Neuronal stem cell (in vitro differentiated cells): ENCODE results near the gene RABGEF1.
"Not testable (repeated sequence)": the region's sequence is repeated elsewhere in the genome, so short reads cannot be mapped to it uniquely, and the experiment has no call there.

ENCODE experiments used
- DNase-seq: peaks from one replicate; pipeline ENCODE4 v3.0.0-alpha.2; 2013; ENCODE audit warnings: low spot score
- H2AFZ ChIP-seq: one replicate; pipeline ENCODE4 v1.6.1; 2013; ENCODE audit warnings: mild to moderate bottlenecking, low read length, inconsistent platforms
- H2AK5ac ChIP-seq: 2 replicates; pipeline ENCODE4 v1.6.1; 2013; ENCODE audit warnings: low read depth, mild to moderate bottlenecking, inconsistent platforms, low read length, moderate library complexity, mixed read lengths
- H2BK120ac ChIP-seq: 2 replicates; pipeline ENCODE4 v1.6.1; 2013; ENCODE audit warnings: low read depth, mild to moderate bottlenecking, inconsistent platforms, low read length, moderate library complexity, mixed read lengths
- H2BK12ac ChIP-seq: one replicate; pipeline ENCODE4 v1.6.1; 2013; ENCODE audit warnings: low read length, inconsistent platforms
- H2BK15ac ChIP-seq: 2 replicates; pipeline ENCODE4 v1.6.1; 2013; ENCODE audit warnings: mild to moderate bottlenecking, low read length, inconsistent platforms, mixed read lengths
- H2BK5ac ChIP-seq: one replicate; pipeline ENCODE4 v1.6.1; 2013; ENCODE audit warnings: inconsistent platforms, mild to moderate bottlenecking, low read length, moderate library complexity
- H3K14ac ChIP-seq: one replicate; pipeline ENCODE4 v1.6.1; 2013; ENCODE audit warnings: low read length, inconsistent platforms
- H3K18ac ChIP-seq: 2 replicates; pipeline ENCODE4 v1.6.1; 2013; ENCODE audit warnings: low read length, inconsistent platforms
- H3K23ac ChIP-seq: 2 replicates; pipeline ENCODE4 v1.6.1; 2013; ENCODE audit warnings: low read depth, mild to moderate bottlenecking, mixed read lengths, low read length, inconsistent platforms; ENCODE audit not compliant: poor library complexity
- H3K27ac ChIP-seq: replicated peaks from 3 replicates; pipeline ENCODE4 v1.5.1; 2013; ENCODE audit warnings: low read length, inconsistent platforms
- H3K27me3 ChIP-seq, 3 experiments: 2 replicates each; pipeline ENCODE4 v1.6.1; 2013; ENCODE audit warnings: low read length in 3 of 3, mild to moderate bottlenecking in 2 of 3, inconsistent platforms in 1 of 3, low read depth in 1 of 3, mixed read lengths in 1 of 3, moderate library complexity in 1 of 3; ENCODE audit not compliant: control insufficient read depth in 3 of 3, insufficient read depth in 3 of 3
- H3K36me3 ChIP-seq, 2 donors: replicated peaks in 1 of 2; 2 replicates each; pipeline ENCODE4 v1.6.1; 2013; ENCODE audit warnings: low read length in 2 of 2; ENCODE audit not compliant: control insufficient read depth in 2 of 2, insufficient read depth in 2 of 2
- H3K4ac ChIP-seq: 2 replicates; pipeline ENCODE4 v1.6.1; 2013; ENCODE audit warnings: inconsistent platforms, mild to moderate bottlenecking, low read length, moderate library complexity
- H3K4me1 ChIP-seq, 2 donors: 1 replicate in 1 of 2; 2 replicates in 1 of 2; pipeline ENCODE4 v1.6.1; 2013; ENCODE audit warnings: low read length in 2 of 2, low read depth in 1 of 2; ENCODE audit not compliant: control insufficient read depth in 2 of 2, insufficient read depth in 1 of 2
- H3K4me2 ChIP-seq: one replicate; pipeline ENCODE4 v1.6.1; 2013; ENCODE audit warnings: mild to moderate bottlenecking, low read length, inconsistent platforms; ENCODE audit not compliant: insufficient read depth, poor library complexity, severe bottlenecking
- H3K4me3 ChIP-seq, 2 donors: 2 replicates each; pipeline ENCODE4 v1.5.1; 2013; ENCODE audit warnings: low read length in 2 of 2, mild to moderate bottlenecking in 2 of 2, inconsistent platforms in 1 of 2, moderate library complexity in 1 of 2
- H3K79me1 ChIP-seq: one replicate; pipeline ENCODE4 v1.6.1; 2013; ENCODE audit warnings: low read depth, mild to moderate bottlenecking, inconsistent platforms, low read length, moderate library complexity
- H3K9ac ChIP-seq: one replicate; pipeline ENCODE4 v1.6.1; 2013; ENCODE audit warnings: mild to moderate bottlenecking, low read depth, low read length, inconsistent platforms; ENCODE audit not compliant: poor library complexity
- H3K9me3 ChIP-seq, 2 donors: replicated peaks in 1 of 2; 2 replicates each; pipeline versions ENCODE3 to v1.6.1; 2013; ENCODE audit warnings: low read length in 2 of 2, mild to moderate bottlenecking in 2 of 2, inconsistent platforms in 1 of 2, low read depth in 1 of 2, mixed read lengths in 1 of 2, moderate library complexity in 1 of 2; ENCODE audit not compliant: control insufficient read depth in 2 of 2, insufficient read depth in 1 of 2
- H4K8ac ChIP-seq: one replicate; pipeline ENCODE4 v1.6.1; 2013; ENCODE audit warnings: low read depth, mild to moderate bottlenecking, inconsistent platforms, low read length, moderate library complexity
- H4K91ac ChIP-seq: one replicate; pipeline ENCODE4 v1.6.1; 2013; ENCODE audit warnings: low read length, low read depth, mild to moderate bottlenecking, inconsistent platforms; ENCODE audit not compliant: poor library complexity
- WGBS, 2 donors: extraction: QIAGEN DNeasy Blood & Tissue Kit; methylation state at CpG; one replicate each; pipeline ENCODE4 v1.1.7; 2013; ENCODE audit warnings: missing lambda C conversion rate in 2 of 2, mixed read lengths in 1 of 2; ENCODE audit not compliant: insufficient read length in 2 of 2, insufficient replicate concordance in 1 of 2; ENCODE audit errors: extremely low coverage in 2 of 2; 5-methylcytosine and 5-hydroxymethylcytosine counted together

Gene RABGEF1

GRCh38 chr7:66696134-66696533 lies 44.4 kb upstream of the RABGEF1 start:
- not testable (repeated sequence) for H3K9me3 ChIP-seq, H3K27me3 ChIP-seq, H3K4me1 ChIP-seq, H2BK15ac ChIP-seq, H3K4me3 ChIP-seq, H3K14ac ChIP-seq, H3K23ac ChIP-seq, H3K4me2 ChIP-seq, H2AFZ ChIP-seq, H3K18ac ChIP-seq, H3K9ac ChIP-seq, H4K91ac ChIP-seq, H3K79me1 ChIP-seq, H2BK5ac ChIP-seq, H2BK120ac ChIP-seq, H3K27ac ChIP-seq, DNase-seq, H2AK5ac ChIP-seq, H3K4ac ChIP-seq, H4K8ac ChIP-seq, H2BK12ac ChIP-seq
- peaks cover 0 to 21% of the 10 kb centered on the region in 2 donors for H3K36me3 ChIP-seq
- no CpG with 5 or more reads among the region's 5 CpGs for WGBS, 2 donors

GRCh38 chr7:66696774-66697191 lies 43.8 kb upstream of the RABGEF1 start:
- peaks cover 6% of the 10 kb centered on the region for H3K79me1 ChIP-seq

GRCh38 chr7:66697449-66698438 lies 42.8 kb upstream of the RABGEF1 start:
- Histone ChIP-seq H3K14ac (no peak overlapping the region), H3K4me1 (peaks cover 3 to 8% of the 10 kb centered on the region in 2 donors), H3K36me3 (peaks cover 0 to 22% of the 10 kb centered on the region in 2 donors), H2BK5ac (peak overlapping the region; percentile 18), H3K4me2 (no peak overlapping the region), H2AFZ (no peak overlapping the region), H3K27ac (no peak overlapping the region), H3K4ac (no peak overlapping the region), H3K4me3 (no peak overlapping the region), H2BK15ac (no peak overlapping the region), H3K23ac (no peak overlapping the region), H2AK5ac (no peak overlapping the region), H3K9me3 (no peaks in the 10 kb centered on the region), H4K91ac (no peak overlapping the region), H3K27me3 (no peaks in the 10 kb centered on the region), H2BK12ac (no peak overlapping the region), H3K18ac (no peak overlapping the region), H3K79me1 (peaks cover 6% of the 10 kb centered on the region), H2BK120ac (no peak overlapping the region), H3K9ac (no peak overlapping the region), H4K8ac (no peak overlapping the region)
- no peak for DNase-seq
- no CpG with 5 or more reads among the region's 20 CpGs for WGBS, 2 donors

More at GRCh38 chr7:66696774-66697191, 43.8 kb upstream of the RABGEF1 start:
- Histone ChIP-seq H2AFZ (no peak overlapping the region), H3K27ac (no peak overlapping the region), H3K4ac (no peak overlapping the region), H3K9ac (no peak overlapping the region), H3K36me3 (peaks cover 0 to 24% of the 10 kb centered on the region in 2 donors), H3K4me3 (no peak overlapping the region), H3K4me2 (no peak overlapping the region), H2AK5ac (no peak overlapping the region), H4K91ac (no peak overlapping the region), H4K8ac (no peak overlapping the region), H3K4me1 (peaks cover 3 to 8% of the 10 kb centered on the region in 2 donors), H2BK12ac (no peak overlapping the region), H3K14ac (no peak overlapping the region), H3K23ac (no peak overlapping the region), H2BK15ac (no peak overlapping the region), H2BK120ac (no peak overlapping the region), H2BK5ac (no peak overlapping the region), H3K9me3 (no peaks in the 10 kb centered on the region), H3K27me3 (no peaks in the 10 kb centered on the region), H3K18ac (no peak overlapping the region)
- no peak for DNase-seq
- WGBS, 2 donors = no CpG with 5 or more reads among the region's 2 CpGs

DNA sequence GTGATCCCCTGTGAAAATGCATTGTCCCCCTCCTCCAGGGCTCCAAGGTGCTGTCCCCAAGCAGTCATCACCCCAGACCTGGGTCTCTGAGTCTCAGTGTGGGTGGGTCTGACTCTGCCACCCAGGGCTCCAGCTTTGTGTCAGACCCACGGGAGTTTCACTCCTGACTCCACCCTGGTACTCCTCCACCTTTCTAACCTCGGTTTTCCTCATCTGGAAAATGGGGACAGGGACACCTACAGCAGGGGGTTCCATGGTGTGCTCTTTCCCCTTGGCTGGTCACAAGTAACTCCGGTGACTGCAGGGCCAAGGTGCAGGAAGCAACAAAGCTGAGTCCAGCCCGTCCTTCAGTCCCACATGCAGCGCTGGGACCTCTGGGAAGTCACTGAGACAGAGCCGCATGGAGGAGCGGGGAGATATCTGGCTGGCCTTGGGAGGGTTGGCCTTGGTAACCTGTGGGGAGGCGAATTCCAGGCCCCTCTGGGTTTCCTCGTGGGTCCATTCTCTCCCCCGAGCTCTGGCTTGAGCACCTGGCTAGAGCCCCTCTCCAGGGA lies 41.8 kb upstream of the RABGEF1 start:
- H4K91ac ChIP-seq = no peak overlapping the region
- H4K8ac ChIP-seq = no peak overlapping the region
- H3K9me3 ChIP-seq = no peaks in the 10 kb centered on the region
- no peak overlapping the region for H3K4me2 ChIP-seq
- H3K36me3 ChIP-seq = peaks cover 0 to 13% of the 10 kb centered on the region in 2 donors
- H3K23ac ChIP-seq = no peak overlapping the region
- H2BK12ac ChIP-seq = no peak overlapping the region
- no peaks in the 10 kb centered on the region for H3K27me3 ChIP-seq
- no peak overlapping the region for H2BK120ac ChIP-seq
- no peak overlapping the region for H3K18ac ChIP-seq
- DNase-seq = no peak
- no peak overlapping the region for H3K27ac ChIP-seq
- H2AK5ac ChIP-seq = no peak overlapping the region
- no peak overlapping the region for H2AFZ ChIP-seq
- H3K4me3 ChIP-seq = no peak overlapping the region
- H3K4ac ChIP-seq = no peak overlapping the region
- H3K9ac ChIP-seq = no peak overlapping the region
- no CpG with 5 or more reads among the region's 10 CpGs for WGBS, 2 donors
- H3K4me1 ChIP-seq = peaks cover 3 to 8% of the 10 kb centered on the region in 2 donors
- H3K14ac ChIP-seq = no peak overlapping the region
- H2BK5ac ChIP-seq = no peak overlapping the region
- H3K79me1 ChIP-seq = peaks cover 6% of the 10 kb centered on the region
- no peak overlapping the region for H2BK15ac ChIP-seq
